HepG2 (cell line): Measurements from ENCODE around the gene SLC7A6OS. TPM values are rescaled to one million over a fixed set of nuclear protein-coding genes. Genes with fewer than 3 reads are reported as not detected.

Experiments used
- ATF7 ChIP-seq, 2 experiments: fragments of 450-650 bp in 1 of 2; sonication (generic) in 1 of 2; formaldehyde crosslinking in 1 of 2; IDR thresholded peaks; 2 replicates each; pipeline versions ENCODE4 v1.4.0 to v1.6.1; 2016 to 2020; ENCODE audit warnings: antibody characterized with exemption in 1 of 2, mild to moderate bottlenecking in 1 of 2, missing genetic modification reagents in 1 of 2
- ESRRA ChIP-seq: sonication (generic); formaldehyde crosslinking; IDR thresholded peaks from 2 replicates; pipeline ENCODE4 v1.5.1; 2020; ENCODE audit warnings: mild to moderate bottlenecking, low read depth, missing genetic modification reagents
- FOXK1 ChIP-seq: sonication (generic); formaldehyde crosslinking; IDR thresholded peaks from 2 replicates; pipeline ENCODE4 v1.4.0; 2020; ENCODE audit warnings: low read depth, missing genetic modification reagents, borderline replicate concordance
- FOXO1 ChIP-seq: sonication (generic); formaldehyde crosslinking; IDR thresholded peaks from 2 replicates; pipeline ENCODE4 v1.4.0; 2020; ENCODE audit warnings: missing genetic modification reagents
- HHEX ChIP-seq: IDR thresholded peaks from 2 replicates; pipeline ENCODE4 v1.6.1; 2016; ENCODE audit warnings: control low read depth
- HIVEP1 ChIP-seq: sonication (generic); formaldehyde crosslinking; IDR thresholded peaks from 2 replicates; pipeline ENCODE4 v1.4.0; 2020; ENCODE audit warnings: mild to moderate bottlenecking, missing genetic modification reagents
- IRF2 ChIP-seq: IDR thresholded peaks from 2 replicates; pipeline ENCODE4 v1.6.1; 2018; ENCODE audit warnings: missing genetic modification reagents, missing compliant biosample characterization
- MEF2D ChIP-seq: sonication (generic); formaldehyde crosslinking; IDR thresholded peaks from 2 replicates; pipeline ENCODE4 v1.5.1; 2020; ENCODE audit warnings: mild to moderate bottlenecking, missing genetic modification reagents
- NFRKB ChIP-seq: fragments of 450-650 bp; IDR thresholded peaks from 2 replicates; pipeline ENCODE4 v1.6.1; 2017
- NKX3-1 ChIP-seq: sonication (generic); formaldehyde crosslinking; IDR thresholded peaks from 2 replicates; pipeline ENCODE4 v1.5.0; 2020; ENCODE audit warnings: missing genetic modification reagents
- RXRA ChIP-seq: sonication (generic); formaldehyde crosslinking; IDR thresholded peaks from 2 replicates; pipeline ENCODE4 v1.5.1; 2020; ENCODE audit warnings: missing genetic modification reagents
- ZBTB21 ChIP-seq: sonication (generic); formaldehyde crosslinking; IDR thresholded peaks from 2 replicates; pipeline ENCODE4 v1.4.0; 2020; ENCODE audit warnings: missing genetic modification reagents
- ZNF773 ChIP-seq: sonication (generic); formaldehyde crosslinking; IDR thresholded peaks from 2 replicates; pipeline ENCODE4 v1.4.0; 2020; ENCODE audit warnings: missing genetic modification reagents, borderline replicate concordance
- ZSCAN9 ChIP-seq: IDR thresholded peaks from 2 replicates; pipeline ENCODE4 v1.6.1; 2016; ENCODE audit warnings: borderline replicate concordance
- polyA plus RNA-seq, 8 experiments: library from polyadenylated mRNA; depleted of rRNA in 3 of 8; stranded (reverse) in 7 of 8; unstranded in 1 of 8; fragments of >200 nt; fragmentation: Illumina TruSeq in 4 of 8; extraction: Trizol in 4 of 8; gene quantifications; 2 replicates each; pipeline versions ENCODE4 v1.2.1 to v1.2.3, GENCODE V29; 2011 to 2016; ENCODE audit warnings: low read depth in 4 of 8, missing spikeins in 1 of 8, mixed read lengths in 1 of 8; ENCODE audit not compliant: insufficient read depth in 1 of 8
- total RNA-seq, 5 experiments: library from RNA; depleted of rRNA; stranded (reverse); fragments of >200 nt; fragmentation: Illumina TruSeq; extraction: Trizol; gene quantifications; 2 replicates each; pipeline ENCODE4 v1.2.3, GENCODE V29; 2016; ENCODE audit warnings: low read depth in 1 of 5
- TF ChIP-seq, protein P1 (sequence below), 2 experiments: IDR thresholded peaks; 2 replicates each; pipeline ENCODE4 v1.6.1; 2011 to 2012; ENCODE audit warnings: low read length in 2 of 2, borderline replicate concordance in 1 of 2, low read depth in 1 of 2, mild to moderate bottlenecking in 1 of 2, moderate library complexity in 1 of 2
- TF ChIP-seq, protein P2 (sequence below): sonication (generic); formaldehyde crosslinking; IDR thresholded peaks from 2 replicates; pipeline ENCODE4 v1.5.1; 2020; ENCODE audit warnings: mild to moderate bottlenecking, moderate library complexity, missing genetic modification reagents
- TF ChIP-seq, protein P3 (sequence below): sonication (generic); formaldehyde crosslinking; IDR thresholded peaks from 2 replicates; pipeline ENCODE4 v1.9.0; 2021; ENCODE audit warnings: missing genetic modification reagents, borderline replicate concordance
- TF ChIP-seq, protein P4 (sequence below): sonication (generic); formaldehyde crosslinking; IDR thresholded peaks from 2 replicates; pipeline ENCODE4 v1.4.0; 2020; ENCODE audit warnings: missing genetic modification reagents, borderline replicate concordance

Gene SLC7A6OS
- total and polyA plus RNA-seq, 2 of the 13 experiments (the other 11 are each of a cell fraction or from before 2014, with no cell fraction given), result 11.2 to 21.5 TPM

DNA sequence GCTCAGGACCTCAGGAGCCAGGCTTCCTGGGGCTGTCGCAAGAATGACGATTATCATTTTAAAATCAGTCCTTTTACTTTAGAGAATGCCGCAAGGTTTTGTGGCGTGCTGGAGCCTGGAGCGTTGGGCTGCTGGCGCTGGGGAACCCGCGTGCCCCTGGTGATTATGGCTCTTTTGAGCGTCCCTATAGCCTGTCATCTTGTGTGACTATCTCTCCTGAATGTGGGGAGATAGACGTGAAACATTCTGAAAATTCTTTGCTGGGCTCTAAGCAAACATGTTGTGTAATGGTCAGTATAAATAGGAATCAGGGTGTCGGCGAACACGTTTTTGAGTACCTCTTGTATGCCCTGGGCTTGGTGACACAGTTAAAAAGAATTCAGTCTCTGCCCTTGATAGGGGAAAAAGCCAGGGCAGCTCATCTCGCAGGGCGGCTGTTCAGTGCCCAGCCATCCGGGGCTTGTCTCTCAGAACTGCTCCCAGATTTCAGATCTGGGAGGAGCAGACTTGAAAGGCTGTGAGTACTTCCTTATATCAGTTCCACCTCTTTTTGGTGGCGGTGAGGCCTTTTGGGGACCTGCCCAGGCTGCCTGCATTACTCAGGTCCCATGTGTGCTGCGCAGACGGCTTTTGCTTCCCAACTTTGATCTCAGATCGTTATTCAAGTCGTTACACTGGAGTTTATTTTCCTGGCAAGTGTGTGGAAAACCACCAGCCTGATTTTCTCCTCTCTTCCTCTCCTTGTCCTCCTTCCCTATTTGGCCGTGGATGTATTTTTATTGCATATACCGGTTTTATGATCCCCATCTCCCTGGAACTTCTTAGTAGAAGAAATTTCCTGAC lies 45.4 kb downstream of the SLC7A6OS start (continued):
- TF ChIP-seq, protein P1, sequence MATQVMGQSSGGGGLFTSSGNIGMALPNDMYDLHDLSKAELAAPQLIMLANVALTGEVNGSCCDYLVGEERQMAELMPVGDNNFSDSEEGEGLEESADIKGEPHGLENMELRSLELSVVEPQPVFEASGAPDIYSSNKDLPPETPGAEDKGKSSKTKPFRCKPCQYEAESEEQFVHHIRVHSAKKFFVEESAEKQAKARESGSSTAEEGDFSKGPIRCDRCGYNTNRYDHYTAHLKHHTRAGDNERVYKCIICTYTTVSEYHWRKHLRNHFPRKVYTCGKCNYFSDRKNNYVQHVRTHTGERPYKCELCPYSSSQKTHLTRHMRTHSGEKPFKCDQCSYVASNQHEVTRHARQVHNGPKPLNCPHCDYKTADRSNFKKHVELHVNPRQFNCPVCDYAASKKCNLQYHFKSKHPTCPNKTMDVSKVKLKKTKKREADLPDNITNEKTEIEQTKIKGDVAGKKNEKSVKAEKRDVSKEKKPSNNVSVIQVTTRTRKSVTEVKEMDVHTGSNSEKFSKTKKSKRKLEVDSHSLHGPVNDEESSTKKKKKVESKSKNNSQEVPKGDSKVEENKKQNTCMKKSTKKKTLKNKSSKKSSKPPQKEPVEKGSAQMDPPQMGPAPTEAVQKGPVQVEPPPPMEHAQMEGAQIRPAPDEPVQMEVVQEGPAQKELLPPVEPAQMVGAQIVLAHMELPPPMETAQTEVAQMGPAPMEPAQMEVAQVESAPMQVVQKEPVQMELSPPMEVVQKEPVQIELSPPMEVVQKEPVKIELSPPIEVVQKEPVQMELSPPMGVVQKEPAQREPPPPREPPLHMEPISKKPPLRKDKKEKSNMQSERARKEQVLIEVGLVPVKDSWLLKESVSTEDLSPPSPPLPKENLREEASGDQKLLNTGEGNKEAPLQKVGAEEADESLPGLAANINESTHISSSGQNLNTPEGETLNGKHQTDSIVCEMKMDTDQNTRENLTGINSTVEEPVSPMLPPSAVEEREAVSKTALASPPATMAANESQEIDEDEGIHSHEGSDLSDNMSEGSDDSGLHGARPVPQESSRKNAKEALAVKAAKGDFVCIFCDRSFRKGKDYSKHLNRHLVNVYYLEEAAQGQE (IDR thresholded peaks at IDR 0.05; ENCODE audit: borderline replicate concordance in 1 of 2, low read depth in 1 of 2, low read length in 2 of 2), result peak in 1 of 2 experiments; percentile 45; a peak in 2 of 4 replicates
- peak; percentile 98 for TF ChIP-seq MEF2D (CRISPR knock-in tag)
- peak; percentile 92 for TF ChIP-seq IRF2 (CRISPR knock-in tag)
- TF ChIP-seq, protein P2, sequence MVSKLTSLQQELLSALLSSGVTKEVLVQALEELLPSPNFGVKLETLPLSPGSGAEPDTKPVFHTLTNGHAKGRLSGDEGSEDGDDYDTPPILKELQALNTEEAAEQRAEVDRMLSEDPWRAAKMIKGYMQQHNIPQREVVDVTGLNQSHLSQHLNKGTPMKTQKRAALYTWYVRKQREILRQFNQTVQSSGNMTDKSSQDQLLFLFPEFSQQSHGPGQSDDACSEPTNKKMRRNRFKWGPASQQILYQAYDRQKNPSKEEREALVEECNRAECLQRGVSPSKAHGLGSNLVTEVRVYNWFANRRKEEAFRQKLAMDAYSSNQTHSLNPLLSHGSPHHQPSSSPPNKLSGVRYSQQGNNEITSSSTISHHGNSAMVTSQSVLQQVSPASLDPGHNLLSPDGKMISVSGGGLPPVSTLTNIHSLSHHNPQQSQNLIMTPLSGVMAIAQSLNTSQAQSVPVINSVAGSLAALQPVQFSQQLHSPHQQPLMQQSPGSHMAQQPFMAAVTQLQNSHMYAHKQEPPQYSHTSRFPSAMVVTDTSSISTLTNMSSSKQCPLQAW (CRISPR knock-in tag), result peak; percentile 78
- TF ChIP-seq HIVEP1 (CRISPR knock-in tag), result no peak
- 0 out of 2 replicates have a peak, but pooled peaks have one; percentile 68 for TF ChIP-seq ZSCAN9 (CRISPR knock-in tag)
- peak; percentile 81; the same call in 1 of the 2 replicates for TF ChIP-seq FOXK1 (CRISPR knock-in tag)
- TF ChIP-seq ZNF773, result no peak
- TF ChIP-seq ATF7 (IDR thresholded peaks at IDR 0.05), result 0 out of 2 replicates have a peak, but pooled peaks have one; percentile 30
- TF ChIP-seq ATF7 (CRISPR knock-in tag; IDR thresholded peaks at IDR 0.05), result no peak; the same call in 1 of the 2 replicates
- TF ChIP-seq FOXO1 (CRISPR knock-in tag), result peak; percentile 87; the same call in 1 of the 2 replicates
- peak; percentile 63 for TF ChIP-seq HHEX (CRISPR knock-in tag)
- TF ChIP-seq NFRKB, result no peak
- peak; percentile 34 for TF ChIP-seq RXRA (CRISPR knock-in tag)
- no peak for TF ChIP-seq ESRRA (CRISPR knock-in tag)
- TF ChIP-seq ZBTB21 (CRISPR knock-in tag), result peak; percentile 40; the same call in 1 of the 2 replicates
- TF ChIP-seq, protein P3, sequence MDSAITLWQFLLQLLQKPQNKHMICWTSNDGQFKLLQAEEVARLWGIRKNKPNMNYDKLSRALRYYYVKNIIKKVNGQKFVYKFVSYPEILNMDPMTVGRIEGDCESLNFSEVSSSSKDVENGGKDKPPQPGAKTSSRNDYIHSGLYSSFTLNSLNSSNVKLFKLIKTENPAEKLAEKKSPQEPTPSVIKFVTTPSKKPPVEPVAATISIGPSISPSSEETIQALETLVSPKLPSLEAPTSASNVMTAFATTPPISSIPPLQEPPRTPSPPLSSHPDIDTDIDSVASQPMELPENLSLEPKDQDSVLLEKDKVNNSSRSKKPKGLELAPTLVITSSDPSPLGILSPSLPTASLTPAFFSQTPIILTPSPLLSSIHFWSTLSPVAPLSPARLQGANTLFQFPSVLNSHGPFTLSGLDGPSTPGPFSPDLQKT (CRISPR knock-in tag), result no peak
- TF ChIP-seq NKX3-1 (CRISPR knock-in tag), result peak; percentile 44
- TF ChIP-seq, protein P4, sequence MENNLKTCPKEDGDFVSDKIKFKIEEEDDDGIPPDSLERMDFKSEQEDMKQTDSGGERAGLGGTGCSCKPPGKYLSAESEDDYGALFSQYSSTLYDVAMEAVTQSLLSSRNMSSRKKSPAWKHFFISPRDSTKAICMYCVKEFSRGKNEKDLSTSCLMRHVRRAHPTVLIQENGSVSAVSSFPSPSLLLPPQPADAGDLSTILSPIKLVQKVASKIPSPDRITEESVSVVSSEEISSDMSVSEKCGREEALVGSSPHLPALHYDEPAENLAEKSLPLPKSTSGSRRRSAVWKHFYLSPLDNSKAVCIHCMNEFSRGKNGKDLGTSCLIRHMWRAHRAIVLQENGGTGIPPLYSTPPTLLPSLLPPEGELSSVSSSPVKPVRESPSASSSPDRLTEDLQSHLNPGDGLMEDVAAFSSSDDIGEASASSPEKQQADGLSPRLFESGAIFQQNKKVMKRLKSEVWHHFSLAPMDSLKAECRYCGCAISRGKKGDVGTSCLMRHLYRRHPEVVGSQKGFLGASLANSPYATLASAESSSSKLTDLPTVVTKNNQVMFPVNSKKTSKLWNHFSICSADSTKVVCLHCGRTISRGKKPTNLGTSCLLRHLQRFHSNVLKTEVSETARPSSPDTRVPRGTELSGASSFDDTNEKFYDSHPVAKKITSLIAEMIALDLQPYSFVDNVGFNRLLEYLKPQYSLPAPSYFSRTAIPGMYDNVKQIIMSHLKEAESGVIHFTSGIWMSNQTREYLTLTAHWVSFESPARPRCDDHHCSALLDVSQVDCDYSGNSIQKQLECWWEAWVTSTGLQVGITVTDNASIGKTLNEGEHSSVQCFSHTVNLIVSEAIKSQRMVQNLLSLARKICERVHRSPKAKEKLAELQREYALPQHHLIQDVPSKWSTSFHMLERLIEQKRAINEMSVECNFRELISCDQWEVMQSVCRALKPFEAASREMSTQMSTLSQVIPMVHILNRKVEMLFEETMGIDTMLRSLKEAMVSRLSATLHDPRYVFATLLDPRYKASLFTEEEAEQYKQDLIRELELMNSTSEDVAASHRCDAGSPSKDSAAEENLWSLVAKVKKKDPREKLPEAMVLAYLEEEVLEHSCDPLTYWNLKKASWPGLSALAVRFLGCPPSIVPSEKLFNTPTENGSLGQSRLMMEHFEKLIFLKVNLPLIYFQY (CRISPR knock-in tag), result peak; percentile 77
